ENCODE data around the gene KLHL29.

The KLHL29 gene

GRCh38 chr2:23621616-23622015 lies 236.6 kb downstream of the KLHL29 start:
- DNase-seq: no peak

GRCh38 chr2:23622466-23622865 lies 237.5 kb downstream of the KLHL29 start:
- DNase-seq: no peak

GRCh38 chr2:23622966-23623675 lies 238.1 kb downstream of the KLHL29 start:
- DNase-seq: no peak

DNA sequence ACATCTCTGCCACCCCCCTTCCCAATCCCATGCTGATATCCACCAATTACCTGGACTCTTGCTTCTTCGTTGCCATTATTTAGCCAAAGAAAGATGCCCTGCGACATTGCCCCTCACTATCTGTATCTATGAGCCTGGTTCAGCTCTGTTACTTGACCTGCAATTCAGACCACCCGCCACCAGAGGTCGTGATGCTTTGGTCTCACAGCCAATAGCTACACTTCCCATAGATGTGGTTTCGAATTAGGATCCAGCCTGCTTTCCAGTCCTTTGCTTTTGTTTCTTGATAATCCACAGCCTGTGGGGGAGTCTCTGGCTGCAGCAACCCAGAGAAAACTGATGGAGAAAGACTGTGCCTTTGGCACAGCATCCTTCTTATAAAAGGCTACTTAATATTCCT lies 239.4 kb downstream of the KLHL29 start:
- DNase-seq: no peak

GRCh38 chr2:23624915-23625314 lies 239.9 kb downstream of the KLHL29 start:
- no peak for DNase-seq

GRCh38 chr2:23625726-23626125 lies 240.7 kb downstream of the KLHL29 start:
- DNase-seq: no peak

DNA sequence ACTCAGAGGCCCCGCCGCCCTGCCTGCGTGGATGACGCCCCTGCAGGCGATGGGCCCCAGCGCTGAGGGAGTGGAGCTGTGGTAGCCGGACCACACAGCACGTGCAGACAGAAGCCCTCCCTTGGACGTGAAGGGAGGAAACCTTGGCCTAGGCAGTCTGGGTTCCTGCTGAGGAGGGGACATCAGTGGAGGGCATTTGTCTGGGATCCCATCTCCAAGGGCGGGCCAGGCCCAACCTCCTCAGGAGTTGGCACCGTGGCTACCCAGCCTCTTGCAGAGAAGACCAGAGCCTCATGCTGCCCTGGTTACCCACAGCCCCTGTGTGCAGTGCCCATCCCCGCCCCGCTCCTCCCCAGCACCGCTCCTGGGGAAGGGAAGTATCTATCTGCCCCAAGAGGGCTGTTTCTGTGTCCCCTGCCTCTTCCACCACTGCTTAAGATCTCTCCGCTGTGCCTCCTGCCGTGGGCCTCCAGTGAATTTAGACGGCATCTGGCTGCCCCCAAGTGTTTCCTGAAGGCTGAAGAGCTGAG lies 241.8 kb downstream of the KLHL29 start:
- DNase-seq: no peak

DNA sequence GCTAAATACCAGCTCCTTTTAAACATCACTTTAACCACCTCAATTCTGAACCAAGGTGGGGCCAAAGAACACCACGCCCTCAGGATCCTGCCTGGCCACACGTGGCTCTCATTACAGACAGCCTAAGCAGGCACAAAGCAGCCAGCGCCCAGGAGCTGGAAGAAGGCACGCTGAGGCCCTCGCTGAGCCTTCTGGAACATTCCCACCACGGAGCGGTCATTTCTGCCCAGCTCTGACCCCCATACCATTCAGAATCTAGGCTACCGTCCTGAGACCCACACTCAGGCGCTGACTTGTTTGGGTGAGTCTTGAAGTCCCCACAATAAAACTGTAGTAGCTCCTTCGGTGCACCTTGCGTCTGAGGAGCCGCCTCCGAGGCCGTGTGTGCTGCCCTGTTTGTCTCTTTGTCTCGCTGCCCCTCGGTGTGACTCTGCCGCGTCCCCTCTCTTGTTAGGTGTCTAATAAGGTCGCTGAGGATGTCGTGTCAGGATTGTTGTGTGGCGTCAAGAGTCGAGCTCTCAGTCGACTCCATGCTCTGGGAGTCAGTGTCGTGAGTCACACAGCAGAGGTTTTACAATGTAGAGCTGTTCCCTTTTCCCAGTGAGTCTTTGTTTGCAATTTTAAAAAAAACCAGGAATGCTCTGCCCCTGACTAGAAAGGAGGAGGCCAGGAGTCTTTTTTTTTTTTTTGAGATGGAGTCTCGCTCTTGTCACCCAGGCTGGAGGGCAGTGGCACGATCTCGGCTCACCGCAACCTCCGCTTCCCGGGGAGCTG lies 242.4 kb downstream of the KLHL29 start:
- no peak for DNase-seq

- DNase-seq: no peak
Observed at GRCh38 chr2:23628926-23629771, 244.2 kb downstream of the KLHL29 start.

DNA sequence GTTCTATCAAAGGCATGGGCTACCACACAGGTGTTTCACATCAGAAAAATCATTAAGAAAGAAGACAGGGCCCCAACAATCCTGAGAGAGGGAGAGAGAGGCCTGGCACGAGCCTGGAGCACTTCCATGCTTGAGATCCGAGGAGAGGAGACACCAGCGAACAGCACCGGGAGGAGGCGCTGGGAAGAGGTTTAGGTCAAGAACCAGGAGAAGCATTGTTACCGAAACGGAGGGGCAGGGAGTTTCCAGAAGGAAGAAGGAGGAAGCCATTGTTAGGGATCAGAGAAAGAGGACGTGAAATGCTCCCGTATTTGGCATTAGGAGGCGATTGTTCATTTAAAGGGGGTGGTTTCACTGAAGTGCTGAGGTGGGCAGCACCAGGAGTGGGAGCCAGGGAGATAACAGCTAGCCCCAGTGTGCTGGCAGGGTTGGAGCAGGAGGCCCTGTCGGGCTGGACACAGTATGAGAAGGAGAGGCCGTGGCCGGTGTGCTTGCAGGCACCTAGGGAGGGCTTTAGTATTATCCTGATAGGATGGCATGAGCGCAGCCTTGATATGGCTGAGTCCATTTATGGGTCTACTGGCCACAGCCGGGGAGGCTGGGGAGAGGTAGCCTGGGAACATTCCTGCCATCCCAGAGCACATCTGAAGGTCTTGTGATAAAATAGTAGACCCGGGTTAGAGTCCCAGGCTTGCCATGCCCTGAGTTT lies 244.9 kb downstream of the KLHL29 start:
- no peak for DNase-seq

- DNase-seq: no peak
Observed at GRCh38 chr2:23630961-23631360, 246.0 kb downstream of the KLHL29 start.

DNA sequence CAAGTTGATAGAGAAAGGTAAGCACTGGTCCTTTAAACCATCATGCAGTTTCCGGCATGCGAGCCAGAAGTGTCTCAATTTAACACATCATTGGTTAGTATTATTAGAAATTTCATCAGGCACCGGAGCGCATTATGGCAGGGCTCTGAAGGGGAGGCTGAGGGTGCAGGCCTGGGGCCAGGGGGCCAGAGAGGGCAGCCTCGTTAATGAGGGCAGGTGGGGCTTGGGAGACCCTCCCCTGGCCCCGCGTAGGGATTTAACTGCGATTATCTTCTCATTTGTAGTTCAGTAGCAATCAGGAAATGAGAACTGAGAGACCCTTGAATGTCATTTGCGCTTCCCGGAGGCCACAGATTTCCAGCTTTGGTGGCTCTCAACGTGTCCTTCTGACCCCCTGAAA lies 246.4 kb downstream of the KLHL29 start:
- no peak for DNase-seq

DNA sequence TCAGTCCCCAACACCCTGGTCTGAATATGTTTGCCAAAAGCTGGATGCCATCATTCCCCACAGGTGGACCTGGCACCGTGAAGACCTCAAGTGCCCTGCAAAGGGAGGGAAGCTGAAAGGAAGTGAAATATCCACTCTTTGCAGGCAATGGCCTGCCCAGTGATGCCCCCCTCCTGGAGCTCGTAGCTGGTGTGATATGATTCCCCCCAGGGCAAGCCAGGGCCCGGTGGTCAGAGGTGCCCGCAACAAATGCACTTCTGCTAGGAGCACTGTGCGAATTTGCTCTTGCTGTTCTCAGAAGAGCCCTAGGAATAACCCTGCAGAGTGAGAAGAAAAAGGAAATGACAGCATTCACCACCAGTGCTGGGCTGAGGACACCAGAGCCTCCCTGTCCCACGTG lies 247.4 kb downstream of the KLHL29 start:
- no peak for DNase-seq

GRCh38 chr2:23632831-23633395 lies 247.9 kb downstream of the KLHL29 start:
- DNase-seq: no peak

DNA sequence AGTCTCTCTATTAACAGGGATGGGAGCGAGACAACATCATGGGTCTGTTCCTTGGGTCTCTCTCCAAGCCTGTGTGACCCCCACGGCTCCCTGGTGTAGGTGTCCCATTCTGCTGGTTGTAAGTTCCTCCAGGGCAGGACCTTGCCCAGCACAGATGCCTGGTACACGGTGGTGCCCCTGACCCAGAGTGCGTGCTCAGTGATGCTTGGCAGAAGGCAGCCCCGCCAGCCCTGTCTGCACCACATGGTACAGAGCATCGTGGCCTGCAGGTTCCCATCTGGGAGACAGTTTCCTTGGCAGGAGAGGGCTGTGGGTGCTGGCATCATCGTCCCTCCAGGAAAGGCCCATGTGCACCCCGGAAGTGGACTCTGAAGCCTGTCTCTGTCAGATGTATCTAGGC lies 249.0 kb downstream of the KLHL29 start:
- no peak for DNase-seq

- DNase-seq: no peak
Observed at GRCh38 chr2:23635442-23636340, 250.7 kb downstream of the KLHL29 start.

- DNase-seq: no peak
Observed at GRCh38 chr2:23636426-23636825, 251.4 kb downstream of the KLHL29 start.

DNA sequence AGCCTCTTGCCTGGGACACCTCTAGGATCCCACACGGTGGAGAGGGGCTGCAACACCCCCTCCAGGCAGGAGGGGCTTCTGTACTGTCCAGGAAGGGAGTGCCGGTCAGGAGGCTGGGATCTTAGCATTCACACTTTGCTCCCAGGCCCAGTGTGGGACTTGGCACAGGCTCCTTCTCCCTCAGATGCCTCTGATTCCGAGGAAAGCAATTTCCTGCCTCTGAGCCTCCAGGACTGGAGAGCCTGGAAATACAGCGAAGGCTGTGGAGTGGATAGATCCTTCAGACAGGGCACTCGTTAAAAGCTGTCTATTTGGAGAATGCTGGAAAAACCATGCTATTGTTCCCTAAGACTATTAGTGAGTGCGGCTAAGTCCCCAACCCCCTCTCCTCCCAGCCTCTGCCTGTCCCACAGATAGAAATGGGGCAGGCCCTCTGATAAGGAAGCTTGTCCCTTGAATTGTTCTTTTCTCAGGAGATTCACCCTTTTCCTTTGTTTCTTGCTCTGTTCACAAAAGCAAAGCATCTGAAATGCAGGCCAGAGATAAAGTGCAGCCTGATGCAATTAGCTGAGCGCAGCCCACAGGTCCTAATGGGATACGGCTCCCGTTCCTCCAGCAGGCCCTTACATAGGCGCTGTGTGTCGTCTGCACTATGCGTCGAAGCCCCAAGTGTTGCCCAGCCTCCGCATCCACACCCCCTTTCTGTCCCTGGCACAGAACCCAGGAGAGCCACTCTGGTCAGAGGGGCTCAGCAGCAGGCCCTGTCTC lies 252.2 kb downstream of the KLHL29 start:
- DNase-seq: no peak

DNA sequence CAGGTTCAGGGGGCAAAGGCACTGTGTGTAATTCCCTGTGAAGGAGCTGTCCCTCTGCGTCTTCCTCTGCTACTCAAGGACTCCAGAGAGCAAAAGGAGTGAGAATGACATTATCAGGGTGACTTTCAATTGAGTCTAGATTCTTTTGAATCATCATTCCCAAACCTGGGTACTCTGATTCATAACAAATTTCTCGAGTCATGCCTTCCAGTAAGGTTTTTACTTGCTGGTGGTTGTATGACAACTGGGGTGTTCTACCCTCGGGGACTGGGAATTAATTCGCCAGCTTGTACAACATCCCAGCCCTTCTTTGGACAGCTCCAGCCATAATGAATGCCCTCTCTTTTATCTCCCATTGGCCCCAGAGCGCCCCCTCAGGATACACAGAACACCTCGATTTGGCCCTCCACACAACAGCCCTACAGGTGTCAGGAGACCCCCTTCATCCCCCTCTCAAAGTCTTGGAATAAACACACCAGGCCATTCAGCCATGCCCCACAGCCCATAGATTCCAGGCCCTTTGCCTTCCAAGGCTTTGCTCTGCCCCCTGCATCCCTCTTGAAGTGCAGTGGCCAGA lies 254.5 kb downstream of the KLHL29 start:
- DNase-seq: no peak

GRCh38 chr2:23640711-23641110 lies 255.7 kb downstream of the KLHL29 start:
- no peak for DNase-seq
